Measurements from ENCODE around the gene SLC39A9. TPM values are rescaled to one million over a fixed set of nuclear protein-coding genes. Genes with fewer than 3 reads are reported as not detected.

Gene SLC39A9
- total and polyA plus RNA-seq, 10 of the 15 experiments (the other 5 are each of a cell fraction or from before 2014, with no cell fraction given): 19.9 to 109 (median 46.9) TPM

DNA sequence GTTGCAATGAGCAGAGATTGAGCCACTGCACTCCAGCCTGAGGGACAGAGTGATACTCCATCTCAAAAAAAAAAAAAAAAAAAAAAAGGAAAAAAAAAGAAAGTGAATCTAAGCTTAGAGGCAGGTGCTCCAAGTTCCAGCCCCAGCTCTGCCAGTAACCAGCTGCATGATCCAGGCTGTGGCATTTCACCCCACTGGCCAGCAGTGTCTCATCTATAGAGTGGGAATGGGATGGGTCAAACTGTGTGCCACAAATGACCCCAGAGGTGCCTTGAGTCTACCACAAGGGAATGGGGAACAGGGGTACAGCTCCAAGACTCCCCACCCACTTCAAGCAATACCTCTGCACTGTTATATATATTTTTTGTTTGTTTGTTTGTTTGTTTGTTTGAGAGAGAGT, 91.0 kb downstream of the SLC39A9 start (continued):
- TF ChIP-seq, protein P1, sequence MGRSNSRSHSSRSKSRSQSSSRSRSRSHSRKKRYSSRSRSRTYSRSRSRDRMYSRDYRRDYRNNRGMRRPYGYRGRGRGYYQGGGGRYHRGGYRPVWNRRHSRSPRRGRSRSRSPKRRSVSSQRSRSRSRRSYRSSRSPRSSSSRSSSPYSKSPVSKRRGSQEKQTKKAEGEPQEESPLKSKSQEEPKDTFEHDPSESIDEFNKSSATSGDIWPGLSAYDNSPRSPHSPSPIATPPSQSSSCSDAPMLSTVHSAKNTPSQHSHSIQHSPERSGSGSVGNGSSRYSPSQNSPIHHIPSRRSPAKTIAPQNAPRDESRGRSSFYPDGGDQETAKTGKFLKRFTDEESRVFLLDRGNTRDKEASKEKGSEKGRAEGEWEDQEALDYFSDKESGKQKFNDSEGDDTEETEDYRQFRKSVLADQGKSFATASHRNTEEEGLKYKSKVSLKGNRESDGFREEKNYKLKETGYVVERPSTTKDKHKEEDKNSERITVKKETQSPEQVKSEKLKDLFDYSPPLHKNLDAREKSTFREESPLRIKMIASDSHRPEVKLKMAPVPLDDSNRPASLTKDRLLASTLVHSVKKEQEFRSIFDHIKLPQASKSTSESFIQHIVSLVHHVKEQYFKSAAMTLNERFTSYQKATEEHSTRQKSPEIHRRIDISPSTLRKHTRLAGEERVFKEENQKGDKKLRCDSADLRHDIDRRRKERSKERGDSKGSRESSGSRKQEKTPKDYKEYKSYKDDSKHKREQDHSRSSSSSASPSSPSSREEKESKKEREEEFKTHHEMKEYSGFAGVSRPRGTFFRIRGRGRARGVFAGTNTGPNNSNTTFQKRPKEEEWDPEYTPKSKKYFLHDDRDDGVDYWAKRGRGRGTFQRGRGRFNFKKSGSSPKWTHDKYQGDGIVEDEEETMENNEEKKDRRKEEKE (IDR thresholded peaks at IDR 0.05): no peak
- TF ChIP-seq MYB (IDR thresholded peaks at IDR 0.05; ENCODE audit: borderline replicate concordance, low read depth, low read length): no peak
- no peak for TF ChIP-seq MXI1 (IDR thresholded peaks at IDR 0.05; ENCODE audit: low read depth, low read length)
- no peak for TF ChIP-seq SIX5 (IDR thresholded peaks at IDR 0.05; ENCODE audit: low read depth, low read length, severe bottlenecking)

DNA sequence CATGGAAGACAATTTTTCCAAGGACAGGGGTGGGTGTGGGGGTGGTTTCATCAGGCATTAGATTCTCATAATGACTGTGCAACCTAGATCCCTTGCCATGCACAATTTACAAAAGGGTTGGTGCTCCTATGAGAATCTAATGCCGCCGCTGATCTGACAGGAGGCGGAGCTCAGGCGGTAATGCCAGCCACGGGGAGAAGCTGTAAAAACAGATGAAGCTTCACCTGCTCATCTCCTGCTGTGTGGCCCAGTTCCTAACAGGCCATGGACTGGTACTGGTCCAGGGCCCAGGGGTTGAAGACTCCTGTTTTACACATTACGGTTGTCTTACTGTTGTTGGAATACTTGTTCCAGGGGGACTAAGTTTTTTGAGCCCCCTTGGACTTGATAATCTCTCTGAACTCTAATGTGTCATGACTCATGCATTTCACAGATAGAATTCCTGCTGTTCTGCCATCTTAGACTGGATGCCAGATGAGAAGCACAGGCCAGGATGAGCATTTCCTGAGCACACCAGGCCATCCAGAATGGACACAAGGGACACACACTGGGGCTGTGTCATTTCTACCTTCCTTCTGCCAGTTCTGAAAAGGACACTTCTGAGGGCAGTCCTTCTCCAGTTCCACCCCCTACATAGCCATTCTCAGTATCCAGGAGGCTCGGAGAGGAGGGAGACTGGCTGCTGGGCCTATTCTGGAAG, 91.9 kb downstream of the SLC39A9 start:
- Histone ChIP-seq H3K4me2 (ENCODE audit: control insufficient read depth, insufficient read depth) (no peak overlapping the region), H3K36me3 (ENCODE audit: control insufficient read depth in 2 of 2, insufficient read depth in 2 of 2, low read length in 1 of 2) (no peaks in the 10 kb centered on the region), H3K9ac (ENCODE audit: control insufficient read depth, insufficient read depth, low read length) (no peak overlapping the region), H3K27me3 (replicated peaks in 1 of 2; ENCODE audit: control insufficient read depth in 2 of 2, insufficient read depth in 2 of 2, low read length in 1 of 2) (peaks cover 0 to 6% of the 10 kb centered on the region in 2 experiments; a peak in 1 of 4 replicates), H2AFZ (ENCODE audit: control insufficient read depth, low read depth, low read length) (no peak overlapping the region), H3K4me3 (no peak overlapping the region), H3K27ac (ENCODE audit: control insufficient read depth, insufficient read depth) (no peak overlapping the region), H3K9me3 (replicated peaks; ENCODE audit: control insufficient read depth, insufficient read depth, low read length) (no peaks in the 10 kb centered on the region), H3K4me1 (ENCODE audit: control insufficient read depth, insufficient read depth, low read length) (no peaks in the 10 kb centered on the region), H4K20me1 (ENCODE audit: control insufficient read depth, insufficient read depth) (no peaks in the 10 kb centered on the region), H3K79me2 (ENCODE audit: control insufficient read depth, insufficient read depth, low read length) (no peaks in the 10 kb centered on the region)
- ATAC-seq: no peak
- ChIA-PET RAD21 (ENCODE audit: unreplicated experiment) (no interaction called here), SMC1A (ENCODE audit: uncharacterized antibody, unreplicated experiment) (interaction anchor here (1.7 kb wide), 1 partner anchor 16 kb away, joined by 6 read pairs; no protein-coding TSS in a partner anchor), CTCF (interaction anchor here (1.2 to 1.3 kb wide), 2 partner anchors 12 to 247 kb away, joined by 3 to 4 read pairs; no protein-coding TSS in a partner anchor), POLR2A (no interaction called here)
- no peak for FAIRE-seq
- intact Hi-C loops (cut with micrococcal nuclease; ENCODE audit: unreplicated experiment): no loop called here
- in situ Hi-C loops (cut with MboI): no loop called here
- no peak for DNase-seq (ENCODE audit: low read depth, low spot score)
- no peak for TF ChIP-seq YBX1 (IDR thresholded peaks at IDR 0.05)
- no peak for TF ChIP-seq GATAD2B (conservative IDR thresholded peaks at IDR 0.05; ENCODE audit: low read depth)
- no peak for TF ChIP-seq MTA3 (IDR thresholded peaks at IDR 0.05; ENCODE audit: borderline replicate concordance, low read length)
- TF ChIP-seq STAT3 (IDR thresholded peaks at IDR 0.05; ENCODE audit: low read depth, low read length): no peak
- TF ChIP-seq MEF2A (IDR thresholded peaks at IDR 0.05; ENCODE audit: insufficient read depth, low read depth, low read length): no peak
- TF ChIP-seq CBX5 (IDR thresholded peaks at IDR 0.05; ENCODE audit: low read depth): no peak
- no peak for TF ChIP-seq ZSCAN29 (IDR thresholded peaks at IDR 0.05)
- TF ChIP-seq, protein P2, sequence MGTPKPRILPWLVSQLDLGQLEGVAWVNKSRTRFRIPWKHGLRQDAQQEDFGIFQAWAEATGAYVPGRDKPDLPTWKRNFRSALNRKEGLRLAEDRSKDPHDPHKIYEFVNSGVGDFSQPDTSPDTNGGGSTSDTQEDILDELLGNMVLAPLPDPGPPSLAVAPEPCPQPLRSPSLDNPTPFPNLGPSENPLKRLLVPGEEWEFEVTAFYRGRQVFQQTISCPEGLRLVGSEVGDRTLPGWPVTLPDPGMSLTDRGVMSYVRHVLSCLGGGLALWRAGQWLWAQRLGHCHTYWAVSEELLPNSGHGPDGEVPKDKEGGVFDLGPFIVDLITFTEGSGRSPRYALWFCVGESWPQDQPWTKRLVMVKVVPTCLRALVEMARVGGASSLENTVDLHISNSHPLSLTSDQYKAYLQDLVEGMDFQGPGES (IDR thresholded peaks at IDR 0.05): no peak
- TF ChIP-seq, protein P3, sequence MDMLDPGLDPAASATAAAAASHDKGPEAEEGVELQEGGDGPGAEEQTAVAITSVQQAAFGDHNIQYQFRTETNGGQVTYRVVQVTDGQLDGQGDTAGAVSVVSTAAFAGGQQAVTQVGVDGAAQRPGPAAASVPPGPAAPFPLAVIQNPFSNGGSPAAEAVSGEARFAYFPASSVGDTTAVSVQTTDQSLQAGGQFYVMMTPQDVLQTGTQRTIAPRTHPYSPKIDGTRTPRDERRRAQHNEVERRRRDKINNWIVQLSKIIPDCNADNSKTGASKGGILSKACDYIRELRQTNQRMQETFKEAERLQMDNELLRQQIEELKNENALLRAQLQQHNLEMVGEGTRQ (IDR thresholded peaks at IDR 0.05; ENCODE audit: borderline replicate concordance, low read depth, low read length): no peak
- no peak for TF ChIP-seq SPI1 (IDR thresholded peaks at IDR 0.05; ENCODE audit: borderline replicate concordance, insufficient read depth, low read depth, low read length)
- TF ChIP-seq POLR2A (IDR thresholded peaks at IDR 0.05; ENCODE audit: low read depth, low read length): no peak
- no peak for TF ChIP-seq EED (IDR thresholded peaks at IDR 0.05; ENCODE audit: low read depth)
- WGBS (ENCODE audit: insufficient coverage, insufficient replicate concordance, low lambda C conversion rate, missing lambda C conversion rate): 69% methylated on average over 7 of the region's 7 CpGs
- no TSS peak for BruUV-seq (replicated peaks)
